Raji (cell line): ENCODE results near the gene RPTOR.

ENCODE experiments used
- POLR2A ChIP-seq: IDR thresholded peaks from 2 replicates; pipeline ENCODE4 v1.6.1; 2011; ENCODE audit warnings: low read depth, low read length, control low read depth; ENCODE audit not compliant: insufficient read depth

The RPTOR gene

DNA sequence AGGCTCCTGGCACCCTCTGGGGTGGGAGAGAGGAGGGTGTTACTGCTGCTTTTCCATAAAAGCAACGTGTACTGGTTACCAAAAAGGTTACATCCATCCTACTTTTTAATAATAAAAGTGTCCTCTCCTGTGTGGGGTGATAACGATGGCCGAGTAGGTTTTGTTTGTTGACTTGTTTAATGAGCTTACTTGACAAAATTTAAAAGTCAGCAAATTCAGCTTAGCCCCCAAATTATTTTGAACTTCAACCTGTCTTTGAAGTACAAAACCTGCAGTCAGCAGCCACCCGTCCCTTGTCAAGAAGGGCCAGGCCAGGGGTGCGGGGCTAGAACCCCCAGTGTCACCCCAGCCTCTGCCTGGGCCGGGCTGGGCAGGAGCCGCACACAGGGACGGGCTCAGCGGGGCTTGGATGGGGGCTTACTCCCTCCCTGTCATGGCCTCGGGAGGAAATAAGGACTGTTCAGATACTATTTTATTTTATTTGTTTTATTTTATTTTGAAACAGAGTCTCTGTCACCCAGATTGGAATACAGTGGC is 343.1 kb downstream of the RPTOR start:
- TF ChIP-seq POLR2A = no peak

DNA sequence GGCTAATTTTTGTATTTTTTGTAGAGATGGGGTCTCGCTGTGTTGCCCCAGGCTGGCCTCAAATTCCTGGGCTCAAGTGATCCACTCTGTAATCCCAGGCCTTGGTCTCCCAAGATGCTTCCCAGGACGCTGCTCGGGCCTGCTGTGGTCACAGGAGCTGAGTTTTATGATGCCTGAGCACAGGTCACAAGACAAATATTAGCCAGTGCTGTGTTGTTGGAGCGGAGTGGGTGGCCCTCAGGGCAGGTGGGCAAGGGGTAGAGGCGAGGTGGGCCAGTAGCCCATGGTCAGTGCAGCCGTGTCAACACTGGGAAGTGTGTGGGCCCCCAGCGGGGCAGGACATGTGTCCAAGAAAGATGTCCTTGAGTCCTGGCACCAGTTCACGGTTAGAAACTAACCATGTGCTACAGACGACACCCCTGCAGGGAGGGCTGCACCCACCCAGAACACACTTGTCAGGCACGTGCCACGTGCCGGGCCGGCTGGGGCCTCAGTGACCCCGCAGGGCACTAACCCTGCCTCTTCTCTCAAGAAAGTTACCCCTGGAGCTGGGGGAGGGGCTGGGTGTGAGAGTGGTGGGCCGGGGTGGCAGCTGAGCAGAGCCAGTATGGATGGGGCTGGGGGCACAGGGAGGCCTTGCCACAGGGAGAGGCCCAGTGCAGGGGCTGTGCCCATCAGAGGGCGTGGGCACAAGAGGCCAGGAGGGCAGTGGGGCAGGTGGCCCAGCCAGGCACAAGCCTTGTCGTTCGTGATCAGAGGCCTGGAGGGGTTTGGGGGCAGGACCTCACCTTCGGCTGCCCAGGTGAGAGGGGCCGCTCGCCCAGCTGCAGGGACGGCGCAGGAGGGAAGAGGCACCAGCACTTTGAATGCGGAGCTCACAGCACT is 343.9 kb downstream of the RPTOR start:
- TF ChIP-seq POLR2A = no peak

DNA sequence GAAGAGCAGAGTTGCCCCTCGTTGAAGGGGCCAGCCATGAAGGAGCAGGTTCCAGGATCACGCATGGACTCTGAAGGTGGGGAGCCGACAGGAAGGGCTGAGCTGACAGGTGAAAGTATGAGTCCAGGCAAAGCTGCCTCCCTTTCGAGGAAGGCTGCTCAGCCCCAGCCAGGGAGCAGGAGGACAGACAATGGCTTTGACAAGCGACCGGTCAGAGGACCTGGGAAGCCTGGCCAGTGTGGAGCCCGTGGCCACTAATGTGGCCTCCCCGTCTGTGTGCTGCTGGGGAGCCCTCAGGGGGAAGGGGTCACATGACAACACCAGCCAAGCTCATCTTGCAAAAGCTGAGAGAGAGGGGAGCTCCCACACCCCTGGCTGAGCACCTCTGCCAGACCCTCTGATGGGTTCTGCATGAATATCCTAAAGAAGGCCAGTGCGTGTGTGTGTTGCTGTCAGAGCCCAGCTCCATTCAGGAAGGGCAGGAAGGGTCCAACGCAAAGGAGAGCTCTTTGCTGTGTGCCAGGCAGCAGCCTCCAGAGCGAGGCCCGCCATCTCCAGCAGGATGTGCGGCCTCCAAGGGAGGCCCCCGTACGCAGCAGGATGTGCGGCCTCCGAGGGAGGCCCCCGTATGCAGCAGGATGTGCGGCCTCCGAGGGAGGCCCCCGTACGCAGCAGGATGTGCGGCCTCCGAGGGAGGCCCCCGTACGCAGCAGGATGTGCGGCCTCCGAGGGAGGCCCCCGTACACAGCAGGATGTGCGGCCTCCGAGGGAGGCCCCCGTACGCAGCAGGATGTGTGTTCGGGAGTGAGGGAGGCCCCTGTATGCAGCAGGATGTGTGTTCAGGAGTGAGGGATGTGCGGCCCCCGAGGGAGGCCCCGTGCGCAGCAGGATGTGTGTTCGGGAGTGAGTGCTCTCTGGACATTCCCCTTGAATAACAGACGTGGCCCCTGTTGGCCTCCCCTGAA is 344.9 kb downstream of the RPTOR start:
- TF ChIP-seq POLR2A = no peak

DNA sequence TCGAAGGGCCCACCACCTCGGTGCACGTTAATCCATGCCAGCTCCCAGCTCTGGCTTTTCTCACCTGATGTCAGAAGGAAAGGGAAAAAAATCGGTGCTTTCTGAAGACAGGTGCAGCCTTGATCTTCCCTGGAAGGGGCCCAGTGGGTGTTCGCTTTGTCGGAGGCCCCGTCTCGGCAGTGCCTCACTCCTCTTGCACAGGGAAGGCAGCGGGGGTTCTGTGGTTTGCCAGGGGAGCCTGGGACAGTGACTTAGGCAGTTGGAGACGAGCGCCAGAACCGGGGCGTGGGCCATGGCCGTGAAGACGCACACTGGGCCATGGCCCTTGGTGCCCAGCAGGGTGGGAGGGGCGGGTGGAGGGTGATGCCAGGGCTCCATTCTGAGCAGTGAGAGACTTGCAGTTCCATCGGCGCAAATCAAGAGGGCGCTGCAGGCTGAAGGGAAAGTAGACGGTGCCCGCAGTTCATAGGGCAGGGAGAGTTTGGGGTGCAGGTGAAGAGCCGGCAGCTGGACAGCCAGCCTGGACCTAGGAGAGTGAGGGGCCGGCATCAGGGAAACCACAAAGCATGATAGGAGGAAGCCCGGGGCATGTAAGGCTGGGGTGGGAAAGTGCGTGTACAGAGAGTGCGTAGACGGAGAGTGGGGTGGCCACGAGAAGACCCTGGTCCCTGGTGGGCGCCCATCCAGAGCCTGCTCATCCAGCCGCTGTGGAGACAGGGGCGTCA is 345.7 kb downstream of the RPTOR start:
- TF ChIP-seq POLR2A = no peak

DNA sequence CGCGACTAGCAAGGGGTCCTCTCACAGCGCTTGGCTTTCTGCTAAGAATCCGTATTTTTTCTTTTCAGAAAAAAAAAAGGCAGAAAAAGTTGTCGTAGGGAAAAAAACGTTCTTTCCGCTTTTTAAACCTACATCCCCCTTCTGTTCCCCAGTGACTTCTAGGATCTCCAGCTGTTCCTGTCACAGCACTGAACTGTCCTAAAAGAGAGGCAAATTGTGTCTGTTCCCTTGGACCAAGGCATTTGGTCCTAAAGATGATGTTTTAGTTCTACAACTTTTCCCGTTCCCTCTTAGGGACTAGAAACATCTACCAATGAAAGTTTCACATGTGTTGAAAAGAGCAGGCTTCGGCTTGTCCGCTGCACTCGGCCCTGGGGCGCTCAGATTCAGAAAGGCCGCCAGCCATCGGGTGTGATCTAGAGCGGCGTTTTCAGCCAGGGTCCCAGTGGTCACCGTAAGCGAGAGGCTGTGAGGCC is 346.3 kb downstream of the RPTOR start:
- no peak for TF ChIP-seq POLR2A

DNA sequence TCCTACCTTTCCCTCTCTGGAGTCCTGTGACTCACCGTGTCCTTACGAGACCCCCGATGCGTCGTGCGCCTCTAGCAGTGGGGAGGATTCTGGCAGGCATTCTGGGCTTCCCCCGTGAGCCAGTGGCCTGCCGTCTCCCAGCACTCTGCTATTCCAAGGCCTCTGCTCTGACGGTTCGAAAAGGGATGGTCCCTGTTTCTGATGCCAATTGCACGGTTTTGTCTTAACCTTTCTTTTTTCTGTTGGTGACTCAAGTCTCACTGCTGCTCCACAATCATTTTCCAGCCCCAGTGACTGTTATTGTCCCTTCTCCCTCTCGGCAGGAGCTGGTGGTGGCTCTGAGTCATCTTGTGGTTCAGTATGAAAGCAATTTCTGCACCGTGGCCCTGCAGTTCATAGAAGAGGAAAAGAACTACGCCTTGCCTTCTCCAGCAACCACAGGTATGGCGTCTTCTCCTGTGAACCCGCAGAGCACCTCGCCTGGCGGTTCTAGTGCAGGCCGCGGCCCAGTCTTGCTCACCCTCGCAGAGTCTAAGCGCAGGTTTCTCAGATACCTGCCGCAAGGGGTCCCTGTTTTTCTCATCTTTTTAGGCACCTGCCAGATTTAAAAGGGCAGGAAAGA is 346.9 kb downstream of the RPTOR start:
- no peak for TF ChIP-seq POLR2A

DNA sequence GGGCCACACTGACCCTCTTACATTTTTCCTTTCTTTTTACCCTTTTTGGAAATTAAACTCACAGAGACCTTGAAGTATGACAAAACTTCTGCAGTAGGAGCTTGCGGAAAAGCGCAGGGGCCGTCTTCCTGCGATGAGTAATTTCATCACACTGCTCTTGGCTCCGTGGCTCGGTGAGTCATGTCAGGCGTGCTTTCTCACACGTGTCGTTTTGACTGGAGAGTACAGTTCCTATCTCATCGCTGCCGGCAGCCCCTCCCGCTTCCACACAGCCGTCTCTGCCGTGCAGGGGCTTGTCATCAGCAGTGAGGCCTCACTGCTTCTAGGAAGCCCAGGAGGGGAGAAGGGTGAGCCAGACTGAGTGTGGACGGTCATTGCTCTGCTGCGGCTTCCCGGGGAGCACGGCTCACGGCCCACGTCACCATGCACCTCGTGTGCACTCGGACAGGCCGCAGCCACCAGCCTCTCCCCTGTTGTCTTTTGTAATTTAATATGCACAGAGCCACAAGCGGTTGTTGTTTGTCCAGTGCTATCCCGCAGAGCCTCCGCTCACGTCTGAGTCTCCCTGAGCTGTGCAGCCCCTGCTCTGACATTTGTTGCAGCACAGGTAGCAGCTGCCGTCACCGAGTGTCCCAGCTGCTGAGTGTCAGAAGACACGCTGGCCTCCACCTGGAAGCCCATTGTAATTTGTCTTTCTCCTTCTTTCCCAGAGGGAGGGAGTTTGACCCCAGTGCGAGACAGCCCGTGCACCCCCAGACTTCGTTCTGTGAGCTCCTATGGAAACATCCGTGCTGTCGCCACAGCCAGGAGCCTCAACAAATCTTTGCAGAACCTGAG is 347.6 kb downstream of the RPTOR start:
- TF ChIP-seq POLR2A = no peak

DNA sequence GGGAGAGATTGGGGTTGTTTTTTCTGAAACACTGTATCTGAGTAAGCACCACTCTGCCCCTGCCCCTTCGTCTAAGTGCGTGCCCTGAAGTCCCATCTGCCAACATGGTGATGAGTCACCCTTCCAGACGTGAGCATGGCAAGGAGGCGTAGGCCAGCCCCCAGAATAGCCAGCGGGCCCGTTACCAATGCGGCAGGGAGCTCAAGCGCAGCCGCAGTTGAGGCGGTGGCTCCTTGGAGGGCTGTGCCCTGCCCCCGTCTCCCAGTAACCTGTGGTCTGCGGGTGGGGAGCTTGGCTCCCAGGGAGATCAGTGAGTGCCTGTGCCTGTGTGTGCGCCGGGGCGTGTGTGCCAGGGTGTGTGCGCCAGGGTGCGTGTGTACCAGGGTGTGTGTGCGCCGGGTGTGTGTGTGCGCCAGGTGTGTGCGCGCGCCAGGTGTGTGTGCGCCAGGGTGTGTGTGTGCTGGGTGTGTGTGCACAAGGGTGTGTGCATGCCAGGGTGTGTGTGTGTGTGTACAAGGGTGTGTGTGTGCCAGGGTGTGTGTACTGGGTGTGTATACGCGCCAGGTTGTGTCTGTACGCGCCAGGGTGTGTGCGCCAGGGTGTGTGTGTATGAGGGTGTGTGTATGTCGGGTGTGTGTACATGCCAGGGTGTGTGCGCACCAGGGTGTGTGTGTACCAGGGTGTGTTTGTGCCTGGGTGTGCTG is 348.4 kb downstream of the RPTOR start:
- no peak for TF ChIP-seq POLR2A

DNA sequence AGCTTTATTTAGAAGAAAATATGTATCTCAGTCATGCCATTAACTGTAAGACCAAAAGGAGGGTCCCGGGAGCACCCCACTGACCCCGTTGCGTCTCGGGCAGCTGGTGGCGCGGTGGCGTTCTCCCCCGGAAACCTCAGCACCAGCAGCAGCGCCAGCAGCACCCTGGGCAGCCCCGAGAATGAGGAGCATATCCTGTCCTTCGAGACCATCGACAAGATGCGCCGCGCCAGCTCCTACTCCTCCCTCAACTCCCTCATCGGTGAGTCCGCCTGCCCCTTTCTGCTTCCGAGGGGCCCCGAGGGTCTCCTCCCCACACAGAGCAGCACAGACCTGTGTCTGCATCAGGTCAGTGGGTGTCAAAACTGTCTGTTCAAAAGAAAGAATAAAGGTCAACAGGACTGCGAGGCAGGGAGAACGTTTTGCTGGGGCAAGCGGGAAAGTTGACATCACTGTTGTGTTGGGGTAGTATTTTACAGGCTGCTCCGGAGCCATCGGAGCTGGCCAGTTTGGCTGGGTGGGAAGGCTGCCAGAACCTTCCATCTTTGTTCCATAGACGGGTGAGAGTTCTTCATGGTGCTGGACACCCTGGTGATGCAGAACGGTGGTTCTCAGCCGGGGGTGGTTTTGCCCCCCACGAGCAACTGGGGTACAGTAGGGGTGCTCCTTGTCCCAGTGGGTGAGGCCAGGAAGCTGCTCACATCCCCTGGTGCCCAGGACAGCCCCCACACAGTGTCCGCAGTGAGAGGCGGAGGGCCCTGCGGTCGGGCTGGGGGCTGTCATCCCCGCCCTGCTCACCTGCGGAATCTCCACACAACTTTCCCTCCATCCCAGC is 349.2 kb downstream of the RPTOR start:
- no peak for TF ChIP-seq POLR2A

DNA sequence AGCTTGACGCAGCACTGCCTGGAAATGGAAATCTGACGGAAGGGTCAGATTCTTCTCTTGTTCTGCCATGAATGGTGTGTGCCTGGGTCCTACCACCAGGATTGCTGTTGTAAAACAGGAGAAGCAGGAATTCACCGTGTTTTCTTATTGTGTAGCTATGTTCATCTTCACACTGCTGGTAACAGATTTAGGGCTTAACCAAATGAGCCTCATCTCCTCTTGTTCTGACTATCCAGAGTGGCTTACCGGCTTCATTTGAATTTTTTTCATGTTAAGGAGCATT is 349.7 kb downstream of the RPTOR start:
- TF ChIP-seq POLR2A = no peak

DNA sequence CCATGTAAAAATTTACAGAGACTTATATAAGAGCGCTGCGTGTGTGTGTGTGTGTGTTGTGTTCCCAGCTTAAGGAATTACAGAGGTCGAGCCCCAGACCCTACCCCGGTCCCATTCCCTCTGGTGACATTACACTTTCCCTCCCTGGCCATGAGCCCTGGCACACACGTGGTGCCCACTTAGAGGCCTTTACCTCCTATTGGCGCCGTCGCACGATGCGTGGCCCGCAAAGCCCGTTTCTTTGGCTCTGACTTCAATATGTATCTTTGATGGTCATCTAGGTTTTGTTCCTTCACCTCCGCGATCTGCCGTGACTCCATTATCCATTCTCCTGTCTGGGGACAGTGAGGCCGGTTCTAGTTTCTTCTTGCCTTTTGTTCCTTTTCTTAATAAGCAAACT is 350.1 kb downstream of the RPTOR start:
- TF ChIP-seq POLR2A = no peak

DNA sequence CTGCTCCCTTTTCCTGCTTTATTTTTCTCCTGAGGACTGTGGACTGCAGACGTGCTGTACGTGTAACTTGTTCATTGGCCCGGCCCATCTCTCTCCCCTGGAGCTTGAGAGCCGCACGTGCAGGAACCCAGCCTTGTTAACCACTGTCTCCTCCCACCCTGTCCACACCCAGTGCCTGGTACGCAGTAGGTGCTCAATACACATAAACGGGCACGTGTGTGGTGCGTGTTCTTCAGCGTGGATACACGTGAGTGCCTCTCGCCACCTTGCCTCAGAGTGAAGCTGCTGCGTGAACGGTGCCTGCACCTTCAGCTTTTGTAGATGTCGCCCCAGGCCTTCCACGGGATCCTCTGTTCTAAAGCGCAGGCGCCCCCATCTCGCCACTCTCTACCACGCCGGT is 350.7 kb downstream of the RPTOR start:
- no peak for TF ChIP-seq POLR2A
